Stimulated activated naive CD8-positive, alpha-beta T cell treated with anti-CD3 and anti-CD28 coated beads, Interleukin-15, Interleukin-2, amounts not matched to agents 100 ng/mL and 50 ng/mL, for 24 hours (primary cell): ENCODE data around the gene PORCN.
A peak's percentile ranks its signal among the peaks of the same experiment; 100 is the strongest.
"Not testable (repeated sequence)": the region's sequence is repeated elsewhere in the genome, so short reads cannot be mapped to it uniquely, and the experiment has no call there.

Experiments used
- H3K27ac Mint-ChIP-seq: one replicate; pipeline ENCODE4 v1.8.0; 2021; ENCODE audit warnings: mild to moderate bottlenecking, mixed read lengths
- H3K27me3 Mint-ChIP-seq: one replicate; pipeline ENCODE4 v1.8.0; 2021; ENCODE audit warnings: mixed read lengths
- H3K36me3 Mint-ChIP-seq: one replicate; pipeline ENCODE4 v1.8.0; 2021; ENCODE audit warnings: low read depth, mixed read lengths
- H3K4me1 Mint-ChIP-seq: one replicate; pipeline ENCODE4 v1.8.0; 2021; ENCODE audit warnings: low read depth, mixed read lengths
- H3K4me3 Mint-ChIP-seq: one replicate; pipeline ENCODE4 v1.8.0; 2021; ENCODE audit warnings: mild to moderate bottlenecking, mixed read lengths
- H3K9me3 Mint-ChIP-seq: one replicate; pipeline ENCODE4 v1.8.0; 2021; ENCODE audit warnings: mixed read lengths

Gene PORCN

GRCh38 chrX:48533165-48533564, 24.4 kb downstream of the PORCN start:
- H3K36me3 Mint-ChIP-seq, result peaks cover 6% of the 10 kb centered on the region
- H3K27ac Mint-ChIP-seq, result no peak overlapping the region
- no peak overlapping the region for H3K4me3 Mint-ChIP-seq
- no peaks in the 10 kb centered on the region for H3K9me3 Mint-ChIP-seq
- H3K4me1 Mint-ChIP-seq, result peaks cover 10% of the 10 kb centered on the region
- no peaks in the 10 kb centered on the region for H3K27me3 Mint-ChIP-seq

DNA sequence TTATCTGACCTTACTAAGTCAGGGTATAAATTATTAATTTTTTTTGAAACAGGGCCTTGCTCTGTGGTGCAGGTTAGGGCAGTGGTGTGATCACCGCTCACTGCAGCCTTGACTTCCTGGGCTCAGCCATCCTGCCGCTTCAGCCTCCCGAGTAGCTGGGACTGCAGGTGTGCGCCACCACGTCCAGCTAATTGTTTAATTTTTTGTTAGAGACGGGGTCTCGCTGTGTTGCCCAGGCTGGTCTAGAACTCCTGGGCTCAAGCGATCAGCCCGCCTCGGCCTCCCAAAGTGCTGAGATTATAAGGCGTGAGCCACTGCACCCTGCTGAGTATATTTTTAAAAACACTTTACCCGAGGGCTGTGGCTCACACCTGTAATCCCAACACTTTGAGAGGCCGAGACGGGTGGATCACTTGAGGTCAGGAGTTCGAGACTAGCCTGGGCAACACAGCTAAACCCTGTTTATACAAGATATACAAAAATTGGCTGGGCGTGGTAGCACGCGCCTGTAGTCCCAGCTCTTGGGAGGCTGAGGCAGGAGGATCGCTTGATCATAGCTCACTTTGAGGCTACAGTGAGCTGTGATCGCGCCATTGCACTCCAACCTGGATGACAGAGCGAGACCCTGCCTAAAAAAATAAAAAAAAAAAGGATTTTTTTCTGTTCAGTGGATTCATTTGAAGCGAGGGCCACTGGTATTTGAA, 30.0 kb downstream of the PORCN start:
- H3K9me3 Mint-ChIP-seq, result no peaks in the 10 kb centered on the region
- H3K4me1 Mint-ChIP-seq, result peaks cover 21% of the 10 kb centered on the region
- H3K27ac Mint-ChIP-seq, result peak overlapping the region; percentile 78
- peak overlapping the region; percentile 95 for H3K4me3 Mint-ChIP-seq
- H3K27me3 Mint-ChIP-seq, result no peaks in the 10 kb centered on the region
- H3K36me3 Mint-ChIP-seq, result peaks cover 7% of the 10 kb centered on the region

- peaks cover 8% of the 10 kb centered on the region for H3K36me3 Mint-ChIP-seq
- H3K4me1 Mint-ChIP-seq, result peaks cover 21% of the 10 kb centered on the region
- peak within 1 kb of the TSS; percentile 92 for H3K27ac Mint-ChIP-seq
- peak within 1 kb of the TSS; percentile 95 for H3K4me3 Mint-ChIP-seq
- no peaks in the 10 kb centered on the region for H3K27me3 Mint-ChIP-seq
- no peaks in the 10 kb centered on the region for H3K9me3 Mint-ChIP-seq
Observed at GRCh38 chrX:48539345-48540027, 30.7 kb downstream of the PORCN start, which contains the start of gene TBC1D25. TBC1D25 (plus strand) TSS chrX:48539714; CDS start chrX:48539798, 84 bp downstream.

DNA sequence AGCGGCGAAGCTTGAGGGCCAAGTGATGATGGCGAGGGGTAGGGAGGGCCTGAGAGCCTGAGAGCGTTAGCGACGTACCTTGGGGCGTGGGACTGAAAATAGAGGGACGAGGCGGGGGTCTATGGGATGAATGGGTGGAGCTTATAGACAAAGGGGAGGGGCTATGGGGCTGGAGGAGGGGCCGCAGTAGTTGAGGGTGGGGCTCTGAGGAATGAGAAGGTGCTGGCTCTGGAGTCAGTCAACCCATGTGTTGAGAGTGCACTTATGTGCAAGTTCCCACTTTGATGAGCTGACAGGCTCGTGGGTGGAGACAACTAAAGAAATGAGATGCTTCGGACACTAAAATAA, 31.2 kb downstream of the PORCN start:
- Mint-ChIP-seq H3K36me3 (peaks cover 8% of the 10 kb centered on the region), H3K9me3 (no peaks in the 10 kb centered on the region), H3K4me3 (peak overlapping the region; percentile 95), H3K27ac (peak overlapping the region; percentile 92), H3K4me1 (peaks cover 21% of the 10 kb centered on the region), H3K27me3 (no peaks in the 10 kb centered on the region)

DNA sequence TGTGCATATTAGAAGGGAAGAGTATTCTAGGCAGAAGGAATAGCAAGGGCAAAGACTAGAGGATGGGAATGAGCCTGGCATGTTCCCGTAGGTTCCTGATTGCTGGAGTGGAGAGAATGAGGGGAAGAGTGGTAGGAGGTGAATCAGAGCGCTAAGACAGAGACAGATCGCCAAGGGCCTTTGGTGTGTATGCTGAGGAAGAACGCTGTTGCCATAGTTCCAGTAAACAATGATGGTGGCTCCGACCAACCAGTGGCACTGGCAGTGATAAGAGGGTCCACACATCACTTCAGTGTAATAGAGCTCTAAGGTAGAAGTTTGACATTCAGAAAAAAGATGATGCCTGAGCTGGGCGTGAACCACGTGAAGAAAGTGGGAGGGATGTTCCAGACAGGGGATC, 31.7 kb downstream of the PORCN start:
- Mint-ChIP-seq H3K36me3 (peaks cover 11% of the 10 kb centered on the region), H3K27ac (peak overlapping the region; percentile 92), H3K4me1 (peaks cover 21% of the 10 kb centered on the region), H3K4me3 (peak overlapping the region; percentile 95), H3K9me3 (no peaks in the 10 kb centered on the region), H3K27me3 (no peaks in the 10 kb centered on the region)

DNA sequence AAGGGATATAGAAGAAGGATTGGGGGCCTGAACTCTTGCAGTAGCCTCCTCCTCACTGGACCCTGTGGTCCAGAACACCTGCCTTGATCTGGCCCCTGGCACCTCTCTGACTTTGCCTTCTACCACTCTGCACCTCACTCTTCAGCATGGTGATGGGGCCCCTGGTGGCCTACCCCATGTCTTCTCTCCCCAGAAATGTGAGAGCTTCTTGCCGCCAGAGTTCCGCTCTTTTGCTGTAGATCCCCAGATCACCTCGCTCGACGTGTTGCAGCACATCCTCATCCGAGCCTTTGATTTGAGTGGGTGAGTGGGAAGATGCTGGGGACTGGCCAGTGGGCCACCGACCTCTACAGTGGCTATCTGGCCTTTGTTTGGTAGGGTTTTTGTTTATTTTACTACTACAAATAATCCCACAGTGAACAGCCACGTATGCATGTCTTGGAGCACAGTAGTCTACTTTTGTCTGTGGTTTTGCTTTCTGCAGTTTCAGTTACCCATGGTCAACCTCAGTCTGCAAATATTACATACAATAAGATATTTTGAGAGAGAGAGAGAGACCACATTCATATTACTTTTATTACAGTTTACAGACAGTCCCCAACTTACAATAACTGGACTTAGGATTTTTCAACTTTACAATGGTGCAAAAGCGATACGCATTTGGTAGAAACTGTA, 32.5 kb downstream of the PORCN start:
- Mint-ChIP-seq H3K9me3 (no peaks in the 10 kb centered on the region), H3K27me3 (no peaks in the 10 kb centered on the region), H3K36me3 (peaks cover 13% of the 10 kb centered on the region), H3K4me1 (peaks cover 21% of the 10 kb centered on the region), H3K4me3 (peak overlapping the region; percentile 55), H3K27ac (no peak overlapping the region)

DNA sequence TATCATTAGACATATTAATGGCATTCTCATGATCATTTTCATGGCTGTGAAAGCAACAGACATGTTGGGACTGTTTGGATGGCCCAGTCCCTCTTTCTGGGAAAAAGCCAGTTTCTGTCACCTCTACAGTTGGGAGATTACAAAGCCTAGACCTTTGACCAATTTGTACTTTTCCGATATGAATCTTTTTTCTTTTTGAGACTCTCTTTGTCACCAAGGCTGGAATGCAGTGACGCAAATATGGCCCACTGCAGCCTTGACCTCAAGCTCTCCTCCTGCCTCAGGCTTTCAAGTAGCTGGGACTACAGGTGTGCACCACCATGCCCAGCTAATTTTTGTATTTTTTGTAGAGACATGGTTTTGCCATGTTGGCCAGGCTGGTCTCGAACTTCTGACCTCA, 40.1 kb downstream of the PORCN start:
- H3K9me3 Mint-ChIP-seq, result no peaks in the 10 kb centered on the region
- H3K27ac Mint-ChIP-seq, result no peak overlapping the region
- no peak overlapping the region for H3K4me3 Mint-ChIP-seq
- no peaks in the 10 kb centered on the region for H3K27me3 Mint-ChIP-seq
- peaks cover 9% of the 10 kb centered on the region for H3K36me3 Mint-ChIP-seq
- H3K4me1 Mint-ChIP-seq, result no peaks in the 10 kb centered on the region

GRCh38 chrX:48555731-48556325, 47.0 kb downstream of the PORCN start:
- not testable (repeated sequence) for H3K9me3 Mint-ChIP-seq, H3K27ac Mint-ChIP-seq, H3K4me1 Mint-ChIP-seq, H3K4me3 Mint-ChIP-seq, H3K27me3 Mint-ChIP-seq
- peaks cover 23% of the 10 kb centered on the region for H3K36me3 Mint-ChIP-seq

DNA sequence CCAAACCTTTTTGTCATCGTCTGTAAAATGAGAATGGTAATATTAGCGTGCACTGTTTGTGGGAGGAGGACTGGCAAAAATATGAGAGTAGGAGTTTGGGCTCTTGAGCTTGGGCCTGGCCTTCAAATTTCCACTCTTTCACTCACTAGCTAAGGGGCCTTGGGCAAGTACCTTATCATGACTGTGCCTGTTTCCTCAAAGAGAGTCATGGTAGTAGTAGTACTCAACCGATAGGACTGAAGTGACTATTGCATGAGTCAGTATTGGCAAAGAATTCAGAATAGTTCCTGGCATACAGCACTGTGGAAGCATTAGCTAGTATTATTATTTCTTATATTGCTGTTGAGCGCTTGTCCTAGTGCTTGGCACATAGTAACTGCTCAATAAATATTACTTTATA, 49.5 kb downstream of the PORCN start:
- Mint-ChIP-seq H3K4me1 (peaks cover 4% of the 10 kb centered on the region), H3K27me3 (no peaks in the 10 kb centered on the region), H3K4me3 (no peak overlapping the region), H3K36me3 (peaks cover 32% of the 10 kb centered on the region), H3K9me3 (no peaks in the 10 kb centered on the region), H3K27ac (no peak overlapping the region)

- Mint-ChIP-seq H3K4me3 (no peak overlapping the region), H3K27me3 (no peaks in the 10 kb centered on the region), H3K27ac (no peak overlapping the region), H3K4me1 (peaks cover 4% of the 10 kb centered on the region), H3K9me3 (no peaks in the 10 kb centered on the region), H3K36me3 (peaks cover 29% of the 10 kb centered on the region)
Observed at GRCh38 chrX:48559636-48560035, 50.8 kb downstream of the PORCN start.

DNA sequence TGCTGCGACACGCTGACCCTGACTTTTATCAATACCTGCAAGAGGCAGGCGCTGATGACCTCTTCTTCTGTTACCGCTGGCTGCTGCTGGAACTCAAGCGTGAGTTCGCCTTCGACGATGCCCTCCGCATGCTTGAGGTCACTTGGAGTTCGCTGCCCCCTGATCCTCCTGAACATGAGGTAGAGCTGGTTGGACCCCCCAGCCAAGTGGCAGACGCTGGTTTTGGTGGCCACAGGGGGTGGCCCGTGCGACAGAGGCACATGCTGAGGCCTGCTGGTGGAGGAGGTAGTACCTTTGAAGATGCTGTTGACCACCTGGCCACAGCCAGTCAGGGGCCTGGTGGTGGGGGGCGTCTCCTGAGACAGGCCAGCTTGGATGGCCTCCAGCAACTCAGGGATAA, 51.3 kb downstream of the PORCN start:
- Mint-ChIP-seq H3K27ac (no peak overlapping the region), H3K4me3 (no peak overlapping the region), H3K9me3 (no peaks in the 10 kb centered on the region), H3K27me3 (no peaks in the 10 kb centered on the region), H3K4me1 (peaks cover 4% of the 10 kb centered on the region), H3K36me3 (peaks cover 25% of the 10 kb centered on the region)

DNA sequence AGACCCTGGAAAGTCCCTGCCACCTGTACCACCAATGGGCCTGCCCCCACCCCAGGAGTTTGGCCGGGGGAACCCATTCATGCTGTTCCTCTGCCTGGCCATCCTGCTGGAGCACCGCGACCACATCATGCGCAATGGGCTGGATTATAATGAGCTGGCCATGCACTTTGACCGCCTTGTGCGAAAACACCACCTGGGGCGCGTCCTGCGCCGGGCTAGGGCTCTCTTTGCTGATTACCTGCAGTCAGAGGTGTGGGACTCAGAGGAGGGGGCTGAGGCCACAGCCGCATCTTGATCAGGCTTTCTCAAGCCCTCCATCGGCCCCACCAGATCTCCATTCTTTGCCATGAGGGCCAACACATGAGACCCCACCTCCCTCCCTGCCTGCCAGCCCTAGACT, 51.9 kb downstream of the PORCN start:
- peaks cover 4% of the 10 kb centered on the region for H3K4me1 Mint-ChIP-seq
- no peaks in the 10 kb centered on the region for H3K9me3 Mint-ChIP-seq
- no peak overlapping the region for H3K4me3 Mint-ChIP-seq
- H3K27ac Mint-ChIP-seq, result no peak overlapping the region
- peaks cover 20% of the 10 kb centered on the region for H3K36me3 Mint-ChIP-seq
- H3K27me3 Mint-ChIP-seq, result no peaks in the 10 kb centered on the region

- Mint-ChIP-seq H3K36me3 (peaks cover 3% of the 10 kb centered on the region), H3K27ac (no peak overlapping the region), H3K4me1 (peaks cover 6% of the 10 kb centered on the region), H3K9me3 (no peaks in the 10 kb centered on the region), H3K27me3 (no peaks in the 10 kb centered on the region), H3K4me3 (no peak overlapping the region)
Observed at GRCh38 chrX:48569958-48570357, 61.2 kb downstream of the PORCN start.
